MM.1S (cell line): ENCODE data around the gene RC3H2.

Source experiments
- DNase-seq: peaks from one replicate; pipeline ENCODE4 v3.0.0-alpha.2; 2015
- H2AFZ ChIP-seq: fragments of 300-600 bp; sonication (generic); 2 replicates; pipeline ENCODE4 v1.6.0; 2016; ENCODE audit warnings: antibody characterized with exemption, low read length
- H3F3A ChIP-seq: fragments of 300-600 bp; sonication (generic); 2 replicates; pipeline ENCODE4 v1.6.1; 2016; ENCODE audit warnings: mild to moderate bottlenecking, antibody characterized with exemption, low read length, moderate library complexity, mixed read lengths; ENCODE audit not compliant: insufficient read depth
- H3K27ac ChIP-seq: fragments of 300-600 bp; sonication (generic); 2 replicates; pipeline ENCODE4 v1.5.1; 2016; ENCODE audit warnings: mild to moderate bottlenecking, low read length
- H3K27me3 ChIP-seq: fragments of 300-600 bp; sonication (generic); replicated peaks from 2 replicates; pipeline ENCODE4 v1.6.0; 2016; ENCODE audit warnings: low read length; ENCODE audit not compliant: insufficient read depth
- H3K36me3 ChIP-seq: fragments of 300-600 bp; sonication (generic); replicated peaks from 2 replicates; pipeline ENCODE4 v1.6.1; 2016; ENCODE audit warnings: mild to moderate bottlenecking, low read length, mixed read lengths; ENCODE audit not compliant: insufficient read depth
- H3K4me1 ChIP-seq: fragments of 300-600 bp; sonication (generic); 2 replicates; pipeline ENCODE4 v1.6.1; 2016; ENCODE audit warnings: low read length, mixed read lengths
- H3K4me2 ChIP-seq: fragments of 300-600 bp; sonication (generic); 2 replicates; pipeline ENCODE4 v1.6.0; 2016; ENCODE audit warnings: low read depth, low read length
- H3K4me3 ChIP-seq: fragments of 300-600 bp; sonication (generic); 2 replicates; pipeline ENCODE4 v1.5.1; 2016; ENCODE audit warnings: low read length, mixed read lengths
- H3K79me2 ChIP-seq: fragments of 300-600 bp; sonication (generic); 2 replicates; pipeline ENCODE4 v1.6.1; 2016; ENCODE audit warnings: mixed run types, low read length, mixed read lengths
- H3K9ac ChIP-seq: fragments of 300-600 bp; sonication (generic); 2 replicates; pipeline ENCODE4 v1.6.1; 2016; ENCODE audit warnings: low read length, mixed read lengths
- H3K9me2 ChIP-seq: fragments of 300-600 bp; sonication (generic); replicated peaks from 2 replicates; pipeline ENCODE4 v1.6.1; 2016; ENCODE audit warnings: mild to moderate bottlenecking, low read length, mixed read lengths; ENCODE audit not compliant: insufficient read depth
- H3K9me3 ChIP-seq: fragments of 300-600 bp; sonication (generic); replicated peaks from 2 replicates; pipeline ENCODE4 v1.6.1; 2016; ENCODE audit warnings: mild to moderate bottlenecking, low read length, mixed read lengths; ENCODE audit not compliant: insufficient read depth
- H4K20me1 ChIP-seq: fragments of 300-600 bp; sonication (generic); 2 replicates; pipeline ENCODE4 v1.6.1; 2016; ENCODE audit warnings: mild to moderate bottlenecking, low read length, moderate library complexity, mixed read lengths; ENCODE audit not compliant: insufficient read depth
- CTCF ChIP-seq: fragments of 300-600 bp; sonication (generic); IDR thresholded peaks from 2 replicates; pipeline ENCODE4 v1.5.1; 2016; ENCODE audit warnings: antibody characterized with exemption, low read length, mixed read lengths
- EZH2 ChIP-seq: fragments of 300-600 bp; sonication (generic); optimal IDR thresholded peaks from 2 replicates; pipeline ENCODE3; 2017; ENCODE audit warnings: low read depth, mild to moderate bottlenecking, antibody characterized with exemption, low read length, mixed read lengths
- EZH2phosphoT487 ChIP-seq: fragments of 300-600 bp; sonication (generic); IDR thresholded peaks from 2 replicates; pipeline ENCODE4 v1.6.1; 2018; ENCODE audit warnings: antibody characterized with exemption, low read length

Gene RC3H2

GRCh38 chr9:122946461-122947005 lies 41.4 kb upstream of the RC3H2 start:
- no peaks in the 10 kb centered on the region for H3K27me3 ChIP-seq
- no peak for DNase-seq
- 0 out of 2 replicates have a peak, but pooled peaks cover 6% of the 10 kb centered on the region for H3K4me1 ChIP-seq
- peaks cover 91% of the 10 kb centered on the region for H3K79me2 ChIP-seq
- no peak overlapping the region for H2AFZ ChIP-seq
- H3K9ac ChIP-seq, result no peak overlapping the region
- H3K9me2 ChIP-seq, result no peaks in the 10 kb centered on the region
- H3K9me3 ChIP-seq, result no peaks in the 10 kb centered on the region
- H3K4me3 ChIP-seq, result no peak overlapping the region
- H4K20me1 ChIP-seq, result no peaks in the 10 kb centered on the region; the same call in 1 of the 2 replicates
- H3K27ac ChIP-seq, result no peak overlapping the region
- no peaks in the 10 kb centered on the region for H3F3A ChIP-seq
- H3K36me3 ChIP-seq, result no peaks in the 10 kb centered on the region
- TF ChIP-seq CTCF (no peak), EZH2phosphoT487 (no peak), EZH2 (no peak)
- H3K4me2 ChIP-seq, result no peak overlapping the region

GRCh38 chr9:122944960-122945888 lies 40.1 kb upstream of the RC3H2 start:
- H3K79me2 ChIP-seq, result peaks cover 85% of the 10 kb centered on the region
- peaks cover 8% of the 10 kb centered on the region; the same call in 1 of the 2 replicates for H3K4me1 ChIP-seq
- no peaks in the 10 kb centered on the region; the same call in 1 of the 2 replicates for H4K20me1 ChIP-seq
- H3K4me2 ChIP-seq, result no peak overlapping the region
- H3K9me3 ChIP-seq, result no peaks in the 10 kb centered on the region
- H3F3A ChIP-seq, result peaks cover 3% of the 10 kb centered on the region; the same call in 1 of the 2 replicates
- H2AFZ ChIP-seq, result no peak overlapping the region
- no peak for TF ChIP-seq CTCF
- TF ChIP-seq EZH2phosphoT487, result no peak
- no peak for TF ChIP-seq EZH2
- no peaks in the 10 kb centered on the region for H3K36me3 ChIP-seq
- no peak for DNase-seq
- H3K4me3 ChIP-seq, result no peak overlapping the region
- H3K27me3 ChIP-seq, result no peaks in the 10 kb centered on the region
- H3K27ac ChIP-seq, result no peak overlapping the region
- H3K9me2 ChIP-seq, result no peaks in the 10 kb centered on the region
- no peak overlapping the region for H3K9ac ChIP-seq

DNA sequence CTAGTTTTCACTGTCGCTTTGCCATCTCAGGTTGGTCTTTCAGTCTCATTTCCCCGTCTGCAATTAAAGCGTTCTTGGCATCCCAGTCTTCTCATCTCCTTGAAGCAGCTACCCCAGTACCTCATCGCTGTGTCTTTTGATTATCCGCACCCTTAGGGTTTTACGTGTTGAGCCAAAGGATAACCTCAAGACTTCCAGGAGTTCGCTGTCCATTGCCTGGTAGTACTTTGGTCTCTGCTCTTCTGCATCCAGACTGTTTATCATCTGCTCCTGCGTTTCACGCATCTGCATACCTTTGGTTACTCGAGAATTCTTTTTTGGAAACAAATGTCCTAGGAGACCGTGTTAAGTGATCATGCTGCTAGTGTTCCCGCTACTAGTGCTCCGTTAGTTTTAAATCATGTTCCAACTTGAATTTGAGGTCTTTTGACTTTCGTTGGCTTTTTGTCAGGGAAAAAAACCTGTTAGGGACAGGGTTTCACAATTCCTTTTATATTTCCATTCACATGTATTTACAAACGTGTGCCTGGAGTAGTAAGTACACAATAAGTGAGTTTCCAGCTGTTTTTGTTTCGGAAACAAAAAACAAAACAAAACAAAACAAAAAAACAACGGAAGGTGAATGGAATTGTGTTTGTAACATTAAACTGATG lies 36.5 kb upstream of the RC3H2 start:
- DNase-seq, result peak; percentile 14
- no peaks in the 10 kb centered on the region for H3K36me3 ChIP-seq
- H3K9me3 ChIP-seq, result no peaks in the 10 kb centered on the region
- no peaks in the 10 kb centered on the region for H3K27me3 ChIP-seq
- peak overlapping the region; percentile 20; the same call in 1 of the 2 replicates for H3K27ac ChIP-seq
- peak overlapping the region; percentile 94 for H3K4me3 ChIP-seq
- peak overlapping the region; percentile 70 for H3K9ac ChIP-seq
- peaks cover 56% of the 10 kb centered on the region for H3K79me2 ChIP-seq
- peak overlapping the region; percentile 71 for H3K4me2 ChIP-seq
- no peak for TF ChIP-seq EZH2
- no peak for TF ChIP-seq EZH2phosphoT487
- H3K9me2 ChIP-seq, result no peaks in the 10 kb centered on the region
- no peaks in the 10 kb centered on the region for H4K20me1 ChIP-seq
- peaks cover 8% of the 10 kb centered on the region; the same call in 1 of the 2 replicates for H3F3A ChIP-seq
- peak overlapping the region; percentile 60 for H2AFZ ChIP-seq
- H3K4me1 ChIP-seq, result peaks cover 12% of the 10 kb centered on the region; the same call in 1 of the 2 replicates
